ENCODE measurements around the gene BCL2L11. TPM values are rescaled to one million over a fixed set of nuclear protein-coding genes. Genes with fewer than 3 reads are reported as not detected.

BCL2L11 gene
- total and polyA plus RNA-seq, 2 experiments from 2014 or later: 9.1 to 32.9 TPM

DNA sequence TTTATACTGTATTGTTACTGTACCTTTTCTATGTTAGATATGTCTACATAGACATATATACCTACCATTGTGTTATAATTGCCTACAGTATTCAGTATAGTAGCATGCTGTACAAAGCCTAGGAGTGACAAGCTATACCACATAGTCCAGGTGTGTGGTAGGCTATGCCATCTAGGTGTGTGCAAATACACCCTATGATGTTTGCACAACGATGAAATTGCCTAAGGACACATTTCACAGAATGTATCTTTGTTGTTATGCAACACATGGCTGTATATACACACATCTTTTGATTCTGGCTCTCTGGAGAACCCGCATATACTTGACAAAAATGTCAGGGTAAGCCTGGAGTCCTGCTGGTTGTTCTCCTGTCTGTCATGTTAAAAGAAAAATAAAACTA, 85.1 kb downstream of the BCL2L11 start:
- Histone ChIP-seq H3K36me3 (no peaks in the 10 kb centered on the region), H3K27ac (no peak overlapping the region), H3K27me3 (no peaks in the 10 kb centered on the region), H3K4me1 (ENCODE audit: low read depth) (no peaks in the 10 kb centered on the region), H3K4me3 (no peak overlapping the region), H3K9me3 (ENCODE audit: low read depth) (no peaks in the 10 kb centered on the region)
- no peak for DNase-seq (ENCODE audit: low read depth in 1 of 2, low spot score in 1 of 2)
- TF ChIP-seq, protein P1, sequence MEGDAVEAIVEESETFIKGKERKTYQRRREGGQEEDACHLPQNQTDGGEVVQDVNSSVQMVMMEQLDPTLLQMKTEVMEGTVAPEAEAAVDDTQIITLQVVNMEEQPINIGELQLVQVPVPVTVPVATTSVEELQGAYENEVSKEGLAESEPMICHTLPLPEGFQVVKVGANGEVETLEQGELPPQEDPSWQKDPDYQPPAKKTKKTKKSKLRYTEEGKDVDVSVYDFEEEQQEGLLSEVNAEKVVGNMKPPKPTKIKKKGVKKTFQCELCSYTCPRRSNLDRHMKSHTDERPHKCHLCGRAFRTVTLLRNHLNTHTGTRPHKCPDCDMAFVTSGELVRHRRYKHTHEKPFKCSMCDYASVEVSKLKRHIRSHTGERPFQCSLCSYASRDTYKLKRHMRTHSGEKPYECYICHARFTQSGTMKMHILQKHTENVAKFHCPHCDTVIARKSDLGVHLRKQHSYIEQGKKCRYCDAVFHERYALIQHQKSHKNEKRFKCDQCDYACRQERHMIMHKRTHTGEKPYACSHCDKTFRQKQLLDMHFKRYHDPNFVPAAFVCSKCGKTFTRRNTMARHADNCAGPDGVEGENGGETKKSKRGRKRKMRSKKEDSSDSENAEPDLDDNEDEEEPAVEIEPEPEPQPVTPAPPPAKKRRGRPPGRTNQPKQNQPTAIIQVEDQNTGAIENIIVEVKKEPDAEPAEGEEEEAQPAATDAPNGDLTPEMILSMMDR (IDR thresholded peaks at IDR 0.05; ENCODE audit: low read depth, low read length): no peak

DNA sequence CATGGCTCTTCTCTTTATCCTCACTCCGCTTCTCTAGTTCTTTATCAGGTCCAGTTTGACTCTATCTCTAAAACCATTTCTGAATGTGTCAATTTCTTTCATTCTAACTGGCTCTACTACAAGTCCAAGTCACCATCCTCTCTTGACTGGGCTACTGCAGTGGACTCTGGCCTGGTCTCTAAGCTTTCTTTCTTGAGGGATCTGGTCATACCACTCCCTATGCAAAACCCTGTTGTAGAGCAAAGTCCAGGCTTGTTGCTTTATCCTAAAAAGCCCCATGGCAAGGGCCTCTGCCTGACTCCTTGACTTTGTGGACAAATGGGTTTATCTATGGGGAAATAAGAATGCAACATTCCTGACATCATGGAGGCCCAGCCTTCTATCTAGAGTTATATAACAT, 87.1 kb downstream of the BCL2L11 start:
- H3K4me1 ChIP-seq (ENCODE audit: low read depth): no peaks in the 10 kb centered on the region
- no peaks in the 10 kb centered on the region for H3K9me3 ChIP-seq (ENCODE audit: low read depth)
- no peak for DNase-seq (ENCODE audit: low read depth in 1 of 2, low spot score in 1 of 2)

DNA sequence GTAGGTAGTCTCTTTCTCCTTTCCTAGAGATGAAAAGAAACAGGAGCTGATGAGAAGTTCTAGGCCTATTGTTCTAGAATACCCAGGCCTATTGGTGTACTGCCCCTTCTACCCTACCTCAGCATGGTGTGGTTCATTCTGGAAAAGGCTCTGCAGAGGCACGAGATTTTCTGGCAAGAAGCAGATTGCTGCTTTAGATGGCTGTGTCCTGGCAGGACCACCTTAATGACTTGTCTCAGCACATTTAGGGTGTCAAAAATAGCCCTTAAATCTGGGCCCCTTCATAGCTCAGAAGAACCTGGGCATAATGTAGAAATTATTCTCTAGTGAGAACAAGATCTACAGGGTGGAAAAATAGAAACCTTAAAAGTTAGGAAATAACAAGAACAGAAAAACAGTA, 87.9 kb downstream of the BCL2L11 start:
- TF ChIP-seq, protein P1 (IDR thresholded peaks at IDR 0.05; ENCODE audit: low read depth, low read length): no peak
- H3K9me3 ChIP-seq (ENCODE audit: low read depth): no peaks in the 10 kb centered on the region
- no peaks in the 10 kb centered on the region for H3K36me3 ChIP-seq
- no peaks in the 10 kb centered on the region for H3K4me1 ChIP-seq (ENCODE audit: low read depth)
- no peak overlapping the region for H3K27ac ChIP-seq
- no peaks in the 10 kb centered on the region for H3K27me3 ChIP-seq
- H3K4me3 ChIP-seq: no peak overlapping the region
- DNase-seq (ENCODE audit: low read depth in 1 of 2, low spot score in 1 of 2): no peak

More for the DNA sequence above, 87.1 kb downstream of the BCL2L11 start:
- Histone ChIP-seq H3K27me3 (no peaks in the 10 kb centered on the region), H3K36me3 (no peaks in the 10 kb centered on the region), H3K4me3 (no peak overlapping the region), H3K27ac (no peak overlapping the region)
- TF ChIP-seq, protein P1 (IDR thresholded peaks at IDR 0.05; ENCODE audit: low read depth, low read length): no peak

DNA sequence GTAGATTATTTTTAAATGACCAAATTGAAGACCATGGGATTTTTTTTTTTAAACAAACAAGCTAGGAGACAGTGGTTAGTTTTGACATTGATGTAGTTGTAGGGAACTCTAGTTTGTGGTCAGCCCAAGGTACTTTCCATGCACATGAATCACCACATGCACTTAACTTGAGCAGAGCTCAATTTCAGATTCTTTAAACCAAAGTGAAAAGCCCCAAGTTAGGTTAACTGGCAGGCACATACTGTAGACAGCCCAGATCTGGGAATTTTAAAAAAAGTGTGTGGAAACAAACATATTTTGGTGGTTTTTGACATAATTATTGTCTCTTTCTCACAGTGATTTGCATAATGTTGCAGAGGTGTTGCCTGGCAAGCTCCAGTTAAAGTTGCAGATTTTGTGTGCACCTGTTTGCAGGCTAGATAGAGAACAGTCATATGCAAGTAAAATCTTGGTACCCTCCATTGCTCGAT, 88.4 kb downstream of the BCL2L11 start:
- Histone ChIP-seq H3K27ac (no peak overlapping the region), H3K4me1 (ENCODE audit: low read depth) (no peaks in the 10 kb centered on the region), H3K9me3 (ENCODE audit: low read depth) (no peaks in the 10 kb centered on the region), H3K36me3 (no peaks in the 10 kb centered on the region), H3K27me3 (no peaks in the 10 kb centered on the region), H3K4me3 (no peak overlapping the region)
- peak in 1 of 2 donors; percentile 43 for DNase-seq (ENCODE audit: low read depth in 1 of 2, low spot score in 1 of 2)
- TF ChIP-seq, protein P1 (IDR thresholded peaks at IDR 0.05; ENCODE audit: low read depth, low read length): no peak

DNA sequence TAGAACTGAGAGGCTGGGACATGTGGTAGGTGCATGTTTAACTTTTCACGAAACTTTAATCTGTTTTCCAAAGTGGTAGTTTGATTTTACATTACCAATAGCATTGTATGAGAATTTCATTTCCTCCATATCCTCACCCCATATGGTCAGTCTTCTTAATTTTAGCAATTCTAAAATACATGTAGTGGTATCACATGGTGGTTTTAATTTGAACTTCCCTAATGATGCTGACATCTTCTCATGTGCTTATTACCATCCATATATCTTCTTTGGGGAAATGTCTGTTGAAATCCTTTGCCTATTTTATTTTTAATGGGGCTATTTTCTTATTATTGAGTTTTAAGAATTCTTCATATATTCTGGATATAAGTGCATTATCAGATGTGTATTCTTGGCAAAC, 89.3 kb downstream of the BCL2L11 start:
- Histone ChIP-seq H3K9me3 (ENCODE audit: low read depth) (no peaks in the 10 kb centered on the region), H3K4me3 (no peak overlapping the region), H3K4me1 (ENCODE audit: low read depth) (no peaks in the 10 kb centered on the region), H3K27me3 (no peaks in the 10 kb centered on the region), H3K27ac (no peak overlapping the region), H3K36me3 (no peaks in the 10 kb centered on the region)
- TF ChIP-seq, protein P1 (IDR thresholded peaks at IDR 0.05; ENCODE audit: low read depth, low read length): no peak
- no peak for DNase-seq (ENCODE audit: low read depth in 1 of 2, low spot score in 1 of 2)

DNA sequence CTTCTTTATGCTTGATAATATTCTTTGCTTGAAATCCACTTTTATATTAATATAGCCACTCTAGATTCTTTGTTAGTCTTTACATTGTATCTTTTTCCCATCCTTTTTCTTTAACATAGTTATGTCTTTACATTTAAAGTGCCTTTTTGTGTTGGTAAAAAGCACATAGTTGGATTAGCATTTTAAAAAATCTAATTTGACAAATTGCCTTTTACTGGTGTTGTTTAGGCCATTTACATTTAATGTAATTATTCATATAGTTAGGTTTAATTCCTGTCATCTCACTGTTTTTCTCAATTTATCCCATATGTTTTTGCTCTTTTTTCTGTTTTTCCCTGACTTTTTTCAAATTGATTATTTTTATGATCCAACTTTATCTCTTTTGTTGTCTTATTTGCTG, 93.2 kb downstream of the BCL2L11 start:
- Histone ChIP-seq H3K27ac (no peak overlapping the region), H3K9me3 (ENCODE audit: low read depth) (no peaks in the 10 kb centered on the region), H3K36me3 (no peaks in the 10 kb centered on the region), H3K4me1 (ENCODE audit: low read depth) (no peaks in the 10 kb centered on the region), H3K4me3 (no peak overlapping the region), H3K27me3 (no peaks in the 10 kb centered on the region)
- TF ChIP-seq, protein P1 (IDR thresholded peaks at IDR 0.05; ENCODE audit: low read depth, low read length): no peak
- no peak for DNase-seq (ENCODE audit: low read depth in 1 of 2, low spot score in 1 of 2)

All from cardiac muscle cell (in vitro differentiated cells and primary cell).